GM10847 (cell line): ENCODE data around the gene PLXNA4.

Experiments
- POLR2A ChIP-seq: IDR thresholded peaks from 2 replicates; pipeline ENCODE4 v1.6.1; 2011; ENCODE audit not compliant: insufficient read length; ENCODE audit errors: extremely low read depth

The PLXNA4 gene

GRCh38 chr7:132536654-132537395, 39.4 kb downstream of the PLXNA4 start:
- no peak for TF ChIP-seq POLR2A

GRCh38 chr7:132533916-132534315, 42.4 kb downstream of the PLXNA4 start:
- no peak for TF ChIP-seq POLR2A

- TF ChIP-seq POLR2A, result no peak
These were observed 44.0 kb downstream of the PLXNA4 start for GRCh38 chr7:132532281-132532680.

GRCh38 chr7:132531562-132531961, 44.7 kb downstream of the PLXNA4 start:
- no peak for TF ChIP-seq POLR2A

- TF ChIP-seq POLR2A, result no peak
These were observed 47.6 kb downstream of the PLXNA4 start for GRCh38 chr7:132528695-132529094.

GRCh38 chr7:132527467-132528410, 48.5 kb downstream of the PLXNA4 start:
- no peak for TF ChIP-seq POLR2A

- TF ChIP-seq POLR2A, result no peak
These were observed 50.0 kb downstream of the PLXNA4 start for GRCh38 chr7:132526111-132526740.

- no peak for TF ChIP-seq POLR2A
These were observed 54.8 kb downstream of the PLXNA4 start for GRCh38 chr7:132521423-132521822.

GRCh38 chr7:132520591-132521280, 55.5 kb downstream of the PLXNA4 start:
- TF ChIP-seq POLR2A, result no peak

- no peak for TF ChIP-seq POLR2A
These were observed 56.3 kb downstream of the PLXNA4 start for GRCh38 chr7:132519936-132520335.

GRCh38 chr7:132518839-132519173, 57.5 kb downstream of the PLXNA4 start:
- no peak for TF ChIP-seq POLR2A

GRCh38 chr7:132518102-132518838, 58.0 kb downstream of the PLXNA4 start:
- TF ChIP-seq POLR2A, result no peak

- TF ChIP-seq POLR2A, result no peak
These were observed 60.0 kb downstream of the PLXNA4 start for GRCh38 chr7:132516042-132516840.

GRCh38 chr7:132515181-132515580, 61.1 kb downstream of the PLXNA4 start:
- no peak for TF ChIP-seq POLR2A

- TF ChIP-seq POLR2A, result no peak
These were observed 61.8 kb downstream of the PLXNA4 start for GRCh38 chr7:132514430-132514829.
